ENCODE measurements around the gene FBXL2.

FBXL2 gene, protein sequence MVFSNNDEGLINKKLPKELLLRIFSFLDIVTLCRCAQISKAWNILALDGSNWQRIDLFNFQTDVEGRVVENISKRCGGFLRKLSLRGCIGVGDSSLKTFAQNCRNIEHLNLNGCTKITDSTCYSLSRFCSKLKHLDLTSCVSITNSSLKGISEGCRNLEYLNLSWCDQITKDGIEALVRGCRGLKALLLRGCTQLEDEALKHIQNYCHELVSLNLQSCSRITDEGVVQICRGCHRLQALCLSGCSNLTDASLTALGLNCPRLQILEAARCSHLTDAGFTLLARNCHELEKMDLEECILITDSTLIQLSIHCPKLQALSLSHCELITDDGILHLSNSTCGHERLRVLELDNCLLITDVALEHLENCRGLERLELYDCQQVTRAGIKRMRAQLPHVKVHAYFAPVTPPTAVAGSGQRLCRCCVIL

DNA sequence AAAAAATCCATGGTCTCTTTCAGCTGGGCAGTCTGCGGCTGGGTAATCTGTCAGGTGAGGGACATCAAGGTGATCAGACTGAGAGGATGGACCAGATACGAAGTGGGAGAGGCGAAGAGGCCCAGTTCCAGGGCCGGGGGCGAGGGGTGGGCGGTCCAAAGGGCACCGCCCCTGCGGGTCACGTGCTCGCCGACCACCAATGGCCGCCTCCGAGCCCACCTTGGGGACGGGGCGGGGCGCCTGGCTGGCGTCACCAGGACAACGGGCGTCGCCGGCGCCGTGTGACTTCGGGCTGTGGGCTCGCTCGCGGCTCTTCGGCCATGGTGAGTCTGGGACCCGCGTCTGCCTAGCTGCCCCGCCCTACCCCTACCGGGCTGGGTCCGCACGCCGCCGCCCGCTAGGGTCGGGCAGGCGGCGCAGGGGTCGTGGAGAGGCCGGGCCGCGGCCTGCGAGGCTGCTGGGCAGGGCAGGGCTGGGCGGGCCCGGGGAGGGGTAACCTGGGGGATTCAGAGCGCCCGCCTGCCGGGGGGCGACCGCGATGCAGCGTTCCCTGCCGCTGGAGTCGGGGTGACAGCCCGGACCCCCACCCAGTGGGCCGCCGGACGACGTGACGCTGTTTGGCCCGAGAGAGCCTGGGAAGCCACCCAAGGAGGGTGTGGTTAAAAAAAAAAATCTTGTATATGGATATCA is at the start of gene FBXL2:
Gene FBXL2 (plus strand): TSS at position 250 of the 690 bp plus-strand sequence. CDS start 71 bp downstream, at position 321.
- WGBS (ENCODE audit: insufficient coverage, insufficient read length), result no CpG with 5 or more reads among the region's 63 CpGs
- H3K4me1 ChIP-seq (ENCODE audit: control insufficient read depth, insufficient read depth, low read length), result no peaks in the 10 kb centered on the region
- no peak within 1 kb of the TSS for H3K27ac ChIP-seq (ENCODE audit: low read length)
- no peaks in the 10 kb centered on the region for H3K27me3 ChIP-seq (ENCODE audit: control insufficient read depth, insufficient read depth, low read length)
- H3K36me3 ChIP-seq (ENCODE audit: control insufficient read depth, insufficient read depth, low read length), result no peaks in the 10 kb centered on the region
- no peaks in the 10 kb centered on the region for H3K9me3 ChIP-seq (ENCODE audit: control insufficient read depth, insufficient read depth, low read length)
- peak within 1 kb of the TSS; percentile 78 for H3K4me3 ChIP-seq (ENCODE audit: low read length)
- DNase-seq (ENCODE audit: low read depth, low spot score), result peak; percentile 84

DNA sequence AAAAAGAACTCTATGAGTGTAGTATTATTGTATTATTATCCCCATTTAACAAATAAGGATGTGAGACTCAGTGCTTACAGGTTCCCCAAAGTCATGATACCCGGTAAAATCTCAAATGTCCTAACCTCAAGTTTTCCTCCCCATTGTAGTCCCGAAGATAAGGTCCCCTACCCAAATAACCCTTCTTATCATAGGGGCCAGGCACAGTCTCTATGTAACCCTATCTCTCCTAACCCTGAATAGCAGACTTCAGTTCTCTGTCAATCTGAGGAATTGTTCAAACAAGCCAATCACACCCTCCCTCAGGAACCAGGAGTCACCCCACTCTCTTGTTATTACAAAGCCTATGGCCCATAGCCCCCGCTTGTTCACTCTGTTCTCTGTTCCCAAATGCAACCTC is 48.2 kb upstream of the FBXL2 start:
- Histone ChIP-seq H3K4me1 (ENCODE audit: control insufficient read depth, insufficient read depth, low read length) (no peaks in the 10 kb centered on the region), H3K4me3 (ENCODE audit: low read length) (no peak overlapping the region), H3K27me3 (ENCODE audit: control insufficient read depth, insufficient read depth, low read length) (no peaks in the 10 kb centered on the region), H3K27ac (ENCODE audit: low read length) (no peak overlapping the region), H3K36me3 (ENCODE audit: control insufficient read depth, insufficient read depth, low read length) (no peaks in the 10 kb centered on the region), H3K9me3 (ENCODE audit: control insufficient read depth, insufficient read depth, low read length) (no peaks in the 10 kb centered on the region)
- no peak for DNase-seq (ENCODE audit: low read depth, low spot score)
- no CpG with 5 or more reads among the region's 3 CpGs for WGBS (ENCODE audit: insufficient coverage, insufficient read length)

DNA sequence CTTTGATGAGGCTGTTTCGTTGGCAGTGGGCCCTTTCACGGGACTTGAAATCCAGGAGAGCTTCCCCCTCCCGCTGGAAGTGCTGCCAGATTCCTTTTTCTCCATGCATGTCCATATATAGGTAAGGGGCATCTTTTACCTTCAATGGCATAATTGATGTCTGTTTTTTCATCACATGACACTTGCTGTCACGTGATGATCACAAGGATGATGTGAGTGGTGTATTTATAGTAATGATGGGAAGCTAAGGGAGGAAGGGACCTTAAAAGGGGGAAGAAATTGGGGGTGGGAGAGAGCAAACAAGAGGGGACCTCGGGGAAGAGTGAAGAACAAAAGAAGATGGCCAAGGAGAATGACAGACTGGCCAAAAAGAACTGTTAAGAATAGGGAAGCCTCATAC is 47.3 kb upstream of the FBXL2 start:
- H3K36me3 ChIP-seq (ENCODE audit: control insufficient read depth, insufficient read depth, low read length), result no peaks in the 10 kb centered on the region
- no peaks in the 10 kb centered on the region for H3K9me3 ChIP-seq (ENCODE audit: control insufficient read depth, insufficient read depth, low read length)
- H3K27me3 ChIP-seq (ENCODE audit: control insufficient read depth, insufficient read depth, low read length), result no peaks in the 10 kb centered on the region
- no peak overlapping the region for H3K27ac ChIP-seq (ENCODE audit: low read length)
- DNase-seq (ENCODE audit: low read depth, low spot score), result no peak
- H3K4me3 ChIP-seq (ENCODE audit: low read length), result no peak overlapping the region
- no peaks in the 10 kb centered on the region for H3K4me1 ChIP-seq (ENCODE audit: control insufficient read depth, insufficient read depth, low read length)
- WGBS (ENCODE audit: insufficient coverage, insufficient read length), result no CpG with 5 or more reads among the region's 5 CpGs

DNA sequence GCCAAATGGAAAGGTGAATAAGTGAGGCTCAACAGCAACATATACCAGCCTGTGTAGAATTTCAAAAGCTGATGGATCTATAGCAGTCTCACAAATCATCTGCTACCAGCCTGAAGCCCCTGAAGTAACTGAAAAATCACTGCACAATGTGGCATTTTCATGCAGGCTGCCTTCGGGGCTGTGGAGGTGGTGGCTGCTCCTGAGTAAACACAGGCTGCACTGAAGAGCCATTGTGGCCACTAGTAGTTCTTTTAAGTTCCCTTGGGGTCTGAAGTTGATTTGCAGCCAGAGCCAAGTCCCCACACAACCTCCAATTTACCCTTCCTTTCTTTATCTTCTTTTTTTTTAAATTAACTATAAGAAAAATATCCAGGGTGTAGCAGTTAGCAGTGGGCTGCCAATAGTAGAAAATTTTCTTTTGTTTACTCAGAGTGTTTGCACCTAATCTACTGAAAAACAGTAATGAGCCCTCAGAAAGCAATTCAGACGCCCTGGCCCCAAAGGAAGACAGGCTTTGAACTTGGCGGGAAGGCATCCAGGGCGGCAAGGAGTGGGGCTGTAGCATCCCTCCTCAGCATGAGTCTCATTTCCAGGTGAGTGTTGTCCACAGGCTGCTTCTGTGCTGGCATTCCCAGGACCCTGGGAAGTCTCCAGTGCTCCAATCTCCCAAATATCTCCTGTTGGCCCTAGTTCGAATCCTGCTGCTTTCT is 45.3 kb upstream of the FBXL2 start:
- DNase-seq (ENCODE audit: low read depth, low spot score), result no peak
- Histone ChIP-seq H3K36me3 (ENCODE audit: control insufficient read depth, insufficient read depth, low read length) (no peaks in the 10 kb centered on the region), H3K4me1 (ENCODE audit: control insufficient read depth, insufficient read depth, low read length) (no peaks in the 10 kb centered on the region), H3K4me3 (ENCODE audit: low read length) (no peak overlapping the region), H3K9me3 (ENCODE audit: control insufficient read depth, insufficient read depth, low read length) (no peaks in the 10 kb centered on the region), H3K27me3 (ENCODE audit: control insufficient read depth, insufficient read depth, low read length) (no peaks in the 10 kb centered on the region), H3K27ac (ENCODE audit: low read length) (no peak overlapping the region)
- WGBS (ENCODE audit: insufficient coverage, insufficient read length), result no CpG with 5 or more reads among the region's 5 CpGs

DNA sequence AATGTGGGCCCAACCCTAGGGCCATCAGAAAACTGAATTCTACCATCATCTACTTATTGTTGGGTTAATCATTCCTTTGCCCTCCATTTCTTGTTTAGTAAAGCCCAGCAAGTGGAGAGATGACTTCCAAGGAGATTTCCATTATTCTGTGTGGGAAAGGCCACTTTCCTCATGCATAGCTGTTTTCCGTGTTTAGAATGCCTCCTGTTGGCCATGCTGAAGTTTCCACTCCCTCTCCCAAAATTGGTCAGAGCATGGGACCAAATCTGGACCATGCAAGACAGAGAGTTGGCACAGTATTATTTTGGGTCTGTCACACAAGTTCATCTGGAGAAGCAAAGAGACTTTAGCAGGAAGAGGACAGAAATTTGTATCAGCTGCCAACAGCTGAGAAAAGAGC is 43.4 kb upstream of the FBXL2 start:
- no peak overlapping the region for H3K27ac ChIP-seq (ENCODE audit: low read length)
- no peaks in the 10 kb centered on the region for H3K4me1 ChIP-seq (ENCODE audit: control insufficient read depth, insufficient read depth, low read length)
- no peaks in the 10 kb centered on the region for H3K36me3 ChIP-seq (ENCODE audit: control insufficient read depth, insufficient read depth, low read length)
- H3K9me3 ChIP-seq (ENCODE audit: control insufficient read depth, insufficient read depth, low read length), result no peaks in the 10 kb centered on the region
- H3K27me3 ChIP-seq (ENCODE audit: control insufficient read depth, insufficient read depth, low read length), result no peaks in the 10 kb centered on the region
- WGBS (ENCODE audit: insufficient coverage, insufficient read length), result no CpG with 5 or more reads among the region's 1 CpG
- no peak for DNase-seq (ENCODE audit: low read depth, low spot score)
- no peak overlapping the region for H3K4me3 ChIP-seq (ENCODE audit: low read length)

DNA sequence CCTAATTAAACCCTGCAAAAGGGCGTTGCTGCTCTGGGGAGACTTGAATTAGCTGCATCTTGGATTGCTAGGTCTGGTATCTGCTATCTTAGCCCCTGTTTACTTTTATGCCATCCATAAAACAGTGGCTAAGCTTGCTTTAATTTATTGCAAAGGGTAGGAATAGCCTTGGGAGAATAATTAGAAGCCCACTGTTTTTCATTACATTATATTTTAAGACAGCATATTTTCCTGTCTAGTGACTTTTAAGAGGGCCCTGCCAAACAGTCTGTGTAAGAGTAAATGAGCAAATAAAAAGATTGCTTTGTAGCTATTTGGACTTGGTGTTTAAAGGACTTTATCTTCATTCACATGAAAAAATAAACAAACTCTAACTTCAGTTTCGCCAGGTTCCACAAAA is 41.2 kb upstream of the FBXL2 start:
- H3K27me3 ChIP-seq (ENCODE audit: control insufficient read depth, insufficient read depth, low read length), result no peaks in the 10 kb centered on the region
- no peaks in the 10 kb centered on the region for H3K9me3 ChIP-seq (ENCODE audit: control insufficient read depth, insufficient read depth, low read length)
- DNase-seq (ENCODE audit: low read depth, low spot score), result no peak
- WGBS (ENCODE audit: insufficient coverage, insufficient read length), result no CpG with 5 or more reads among the region's 2 CpGs
- H3K27ac ChIP-seq (ENCODE audit: low read length), result no peak overlapping the region
- H3K4me3 ChIP-seq (ENCODE audit: low read length), result no peak overlapping the region
- no peaks in the 10 kb centered on the region for H3K4me1 ChIP-seq (ENCODE audit: control insufficient read depth, insufficient read depth, low read length)
- H3K36me3 ChIP-seq (ENCODE audit: control insufficient read depth, insufficient read depth, low read length), result no peaks in the 10 kb centered on the region

DNA sequence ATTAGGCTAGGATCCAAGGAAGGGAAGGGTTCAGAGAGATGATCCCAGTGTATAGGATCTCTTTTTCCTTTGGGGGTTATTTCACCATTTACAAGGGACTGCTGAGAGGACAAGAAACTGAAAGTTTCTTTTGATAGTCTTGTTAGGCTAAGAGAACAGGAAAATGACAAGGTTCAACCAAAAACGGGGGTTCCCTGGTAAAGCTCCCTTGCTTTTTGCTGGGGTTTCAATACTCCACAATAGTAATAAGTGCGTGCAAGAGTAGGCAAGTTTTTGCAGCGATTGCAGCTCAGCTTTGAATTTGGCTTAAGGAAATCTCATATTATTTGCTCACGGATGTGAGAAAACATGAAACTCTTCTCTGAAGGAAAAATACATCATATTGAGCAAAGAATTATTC is 39.8 kb upstream of the FBXL2 start:
- H3K36me3 ChIP-seq (ENCODE audit: control insufficient read depth, insufficient read depth, low read length), result no peaks in the 10 kb centered on the region
- no peak overlapping the region for H3K4me3 ChIP-seq (ENCODE audit: low read length)
- no peaks in the 10 kb centered on the region for H3K27me3 ChIP-seq (ENCODE audit: control insufficient read depth, insufficient read depth, low read length)
- no peak for DNase-seq (ENCODE audit: low read depth, low spot score)
- no peak overlapping the region for H3K27ac ChIP-seq (ENCODE audit: low read length)
- H3K4me1 ChIP-seq (ENCODE audit: control insufficient read depth, insufficient read depth, low read length), result no peaks in the 10 kb centered on the region
- no CpG with 5 or more reads among the region's 4 CpGs for WGBS (ENCODE audit: insufficient coverage, insufficient read length)
- no peaks in the 10 kb centered on the region for H3K9me3 ChIP-seq (ENCODE audit: control insufficient read depth, insufficient read depth, low read length)

DNA sequence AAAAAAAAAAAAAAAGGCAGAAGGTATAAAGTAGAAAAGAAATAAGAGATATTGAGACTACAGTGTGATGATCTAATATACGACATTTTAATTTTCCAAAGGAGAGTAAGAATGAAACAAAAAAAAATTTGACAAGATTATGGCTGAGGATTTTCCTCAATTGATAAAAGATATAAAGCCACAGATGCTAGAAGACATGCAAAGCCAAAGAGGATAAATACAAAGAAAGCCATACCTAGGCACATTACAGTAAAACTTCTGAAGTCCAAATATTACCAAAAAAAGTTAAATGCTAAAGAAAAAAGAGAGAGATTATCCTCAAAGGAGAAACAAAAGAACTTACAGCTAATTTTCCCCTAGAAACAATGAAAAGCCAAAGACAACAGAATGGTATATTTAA is 38.3 kb upstream of the FBXL2 start:
- no peaks in the 10 kb centered on the region for H3K36me3 ChIP-seq (ENCODE audit: control insufficient read depth, insufficient read depth, low read length)
- DNase-seq (ENCODE audit: low read depth, low spot score), result no peak
- no peaks in the 10 kb centered on the region for H3K4me1 ChIP-seq (ENCODE audit: control insufficient read depth, insufficient read depth, low read length)
- no peaks in the 10 kb centered on the region for H3K27me3 ChIP-seq (ENCODE audit: control insufficient read depth, insufficient read depth, low read length)
- H3K27ac ChIP-seq (ENCODE audit: low read length), result no peak overlapping the region
- no peaks in the 10 kb centered on the region for H3K9me3 ChIP-seq (ENCODE audit: control insufficient read depth, insufficient read depth, low read length)
- no CpG with 5 or more reads among the region's 1 CpG for WGBS (ENCODE audit: insufficient coverage, insufficient read length)
- H3K4me3 ChIP-seq (ENCODE audit: low read length), result no peak overlapping the region

DNA sequence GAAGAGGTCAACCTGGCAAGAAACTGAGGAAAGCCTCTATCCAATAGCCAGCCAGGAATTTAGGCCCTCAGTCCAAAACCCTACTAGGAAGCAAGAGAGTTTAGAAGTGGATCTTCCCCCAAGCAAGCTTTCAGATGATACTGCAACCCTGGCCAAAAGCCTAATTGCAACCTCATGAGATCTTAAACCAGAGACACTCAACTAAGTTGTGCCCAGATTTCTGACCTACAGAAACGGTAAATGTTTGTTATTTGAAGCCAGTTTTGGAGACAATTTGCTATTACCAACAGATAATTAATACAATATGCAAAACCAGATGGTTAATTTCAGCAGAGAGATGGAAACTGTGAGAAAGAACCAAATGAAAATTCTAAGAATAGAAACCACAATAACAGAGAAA is 37.0 kb upstream of the FBXL2 start:
- Histone ChIP-seq H3K27ac (ENCODE audit: low read length) (no peak overlapping the region), H3K36me3 (ENCODE audit: control insufficient read depth, insufficient read depth, low read length) (no peaks in the 10 kb centered on the region), H3K4me1 (ENCODE audit: control insufficient read depth, insufficient read depth, low read length) (no peaks in the 10 kb centered on the region), H3K27me3 (ENCODE audit: control insufficient read depth, insufficient read depth, low read length) (no peaks in the 10 kb centered on the region), H3K9me3 (ENCODE audit: control insufficient read depth, insufficient read depth, low read length) (no peaks in the 10 kb centered on the region), H3K4me3 (ENCODE audit: low read length) (no peak overlapping the region)
- DNase-seq (ENCODE audit: low read depth, low spot score), result no peak
- WGBS (ENCODE audit: insufficient coverage, insufficient read length), result no CpG with 5 or more reads among the region's 1 CpG

DNA sequence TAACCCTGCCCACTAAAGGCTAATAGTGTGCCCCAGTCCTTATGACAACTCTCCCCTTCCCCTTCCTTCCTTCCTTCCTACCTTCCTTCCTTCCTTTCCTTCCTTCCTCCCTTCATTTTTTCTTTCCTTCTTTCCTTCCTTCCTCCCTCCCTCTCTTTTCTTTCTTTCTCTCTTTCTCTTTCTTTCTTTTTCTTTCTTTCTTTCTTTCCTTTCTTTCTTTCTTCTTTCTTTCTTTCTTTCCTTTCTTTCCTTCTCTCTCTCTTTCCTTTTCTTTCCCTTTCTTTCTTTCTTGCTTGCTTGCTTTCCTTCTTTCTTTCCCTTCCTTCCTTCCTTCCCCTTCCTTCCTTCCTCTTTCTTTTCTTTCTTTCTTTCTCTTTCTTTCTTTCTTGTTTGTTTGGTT is 30.5 kb upstream of the FBXL2 start:
- no peak for DNase-seq (ENCODE audit: low read depth, low spot score)
- Histone ChIP-seq H3K27ac (ENCODE audit: low read length) (no peak overlapping the region), H3K9me3 (ENCODE audit: control insufficient read depth, insufficient read depth, low read length) (no peaks in the 10 kb centered on the region), H3K4me1 (ENCODE audit: control insufficient read depth, insufficient read depth, low read length) (no peaks in the 10 kb centered on the region), H3K36me3 (ENCODE audit: control insufficient read depth, insufficient read depth, low read length) (no peaks in the 10 kb centered on the region), H3K4me3 (ENCODE audit: low read length) (no peak overlapping the region), H3K27me3 (ENCODE audit: control insufficient read depth, insufficient read depth, low read length) (no peaks in the 10 kb centered on the region)

Data from iPS DF 6.9 (cell line).